Measurements from ENCODE around the gene SESN3.

Gene SESN3

GRCh38 chr11:95123556-95123955 is 107.4 kb downstream of the SESN3 start:
- no peak for DNase-seq (ENCODE audit: low read depth, low spot score)

DNA sequence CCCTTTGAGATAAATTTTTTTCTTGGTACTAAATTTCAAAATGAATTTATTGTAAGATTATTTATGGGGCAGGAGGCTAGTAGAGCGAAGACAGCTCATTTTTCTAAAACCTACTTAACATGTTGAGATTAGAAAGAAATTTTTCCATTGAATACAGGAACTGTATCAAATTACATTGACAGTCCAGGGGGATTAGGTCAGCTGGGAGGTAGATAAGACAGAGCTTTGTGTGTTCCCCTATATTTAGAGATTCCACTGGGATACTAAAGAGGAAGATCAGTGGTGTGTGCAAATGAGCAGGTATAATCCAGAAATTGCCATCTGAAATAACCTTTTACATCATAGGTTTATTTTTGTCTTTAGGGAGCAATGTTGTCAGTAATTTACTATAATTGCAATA is 109.3 kb downstream of the SESN3 start:
- no peak for DNase-seq (ENCODE audit: low read depth, low spot score)

GRCh38 chr11:95119361-95120060 is 111.5 kb downstream of the SESN3 start:
- no peak for DNase-seq (ENCODE audit: low read depth, low spot score)

DNA sequence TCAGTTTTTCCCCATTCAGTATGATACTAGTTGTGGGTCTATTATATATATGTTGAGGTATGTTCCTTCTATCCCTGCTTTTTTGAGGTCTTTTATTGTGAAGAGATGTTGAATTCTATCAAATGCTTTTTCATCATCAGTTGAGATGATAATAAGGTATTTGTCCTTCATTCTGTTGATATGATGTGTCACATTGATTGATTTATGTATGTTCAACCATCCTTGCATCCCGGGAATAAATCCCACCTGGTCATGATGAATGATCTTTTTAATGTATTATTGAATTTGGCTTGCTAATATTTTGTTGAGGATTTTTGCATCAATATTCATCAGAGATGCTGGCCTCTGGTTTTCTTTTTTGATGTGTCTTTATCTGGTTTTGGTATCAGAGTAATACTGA is 115.4 kb downstream of the SESN3 start:
- no peak for DNase-seq (ENCODE audit: low read depth, low spot score)
